Muscle of back (tissue), 13 donors: ENCODE results near the gene PCDHB10. TPM values are rescaled to one million over a fixed set of nuclear protein-coding genes. Genes with fewer than 3 reads are reported as not detected.
A peak's percentile ranks its signal among the peaks of the same experiment; 100 is the strongest.
"Not testable (repeated sequence)": the region's sequence is repeated elsewhere in the genome, so short reads cannot be mapped to it uniquely, and the experiment has no call there.

Source experiments
- DNase-seq, 3 donors: peaks; one replicate each; pipeline versions ENCODE4 v3.0.0 to v3.0.0-alpha.2; 2013
- long read RNA-seq, 9 donors: transcript quantifications; one replicate each; lab custom pipeline, GENCODE V29; 2026
- polyA plus RNA-seq, 10 donors: library from polyadenylated mRNA; unstranded; fragments of 120-200 nt; gene quantifications; one replicate each; pipeline ENCODE4 v1.2.1, GENCODE V29; 2013; ENCODE audit not compliant: insufficient read length in 10 of 10

Gene PCDHB10
- polyA plus RNA-seq: 1 to 10 TPM; 3.6 to 6.4 (median 4.9) TPM
- long read RNA-seq, donor 1, partial matches to known transcripts: 0 of 3 reads
- long read RNA-seq, donor 1, other reads (novel, unspliced or antisense): 0 of 3 reads
- long read RNA-seq, donor 2, partial matches to known transcripts: 0 of 4 reads
- long read RNA-seq, donor 2, other reads (novel, unspliced or antisense): 0 of 4 reads
- long read RNA-seq, donor 3: 0 reads
- long read RNA-seq, donor 4, transcript PCDHB10-201 (1 exons, 3,290 nt): major isoform, 5 of 5 reads
- long read RNA-seq, donor 4, partial matches to known transcripts: 0 of 5 reads
- long read RNA-seq, donor 4, other reads (novel, unspliced or antisense): 0 of 5 reads
- long read RNA-seq, donor 5, transcript PCDHB10-201 (1 exons, 3,290 nt): major isoform, 6 of 6 reads
- long read RNA-seq, donor 5, partial matches to known transcripts: 0 of 6 reads
- long read RNA-seq, donor 5, other reads (novel, unspliced or antisense): 0 of 6 reads
- long read RNA-seq, donor 6, partial matches to known transcripts: 0 of 2 reads
- long read RNA-seq, donor 6, other reads (novel, unspliced or antisense): 0 of 2 reads
- long read RNA-seq, donor 7, partial matches to known transcripts: 0 of 4 reads
- long read RNA-seq, donor 7, other reads (novel, unspliced or antisense): 0 of 4 reads
- long read RNA-seq, donor 8: 0 reads
- long read RNA-seq, donor 9, partial matches to known transcripts: 0 of 3 reads
- long read RNA-seq, donor 9, other reads (novel, unspliced or antisense): 0 of 3 reads

DNA sequence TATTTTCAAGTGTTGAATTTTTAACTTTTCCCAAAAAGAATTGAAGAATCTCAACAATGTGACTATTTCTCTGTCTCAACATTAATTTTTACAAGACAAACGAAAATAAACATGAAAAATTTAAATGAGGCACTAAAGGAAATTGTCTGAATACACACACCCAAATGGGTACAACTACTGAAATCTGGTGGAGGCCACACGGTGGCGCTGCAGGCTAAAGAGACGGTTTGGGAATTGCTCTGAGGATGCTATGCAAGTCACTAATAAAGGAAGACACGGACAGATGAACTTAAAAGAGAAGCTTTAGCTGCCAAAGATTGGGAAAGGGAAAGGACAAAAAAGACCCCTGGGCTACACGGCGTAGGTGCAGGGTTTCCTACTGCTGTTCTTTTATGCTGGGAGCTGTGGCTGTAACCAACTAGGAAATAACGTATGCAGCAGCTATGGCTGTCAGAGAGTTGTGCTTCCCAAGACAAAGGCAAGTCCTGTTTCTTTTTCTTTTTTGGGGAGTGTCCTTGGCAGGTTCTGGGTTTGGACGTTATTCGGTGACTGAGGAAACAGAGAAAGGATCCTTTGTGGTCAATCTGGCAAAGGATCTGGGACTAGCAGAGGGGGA lies at the start of gene PCDHB10:
TSS of gene PCDHB10 (plus strand) at position 244 of the 616 bp plus-strand sequence. CDS start at position 444, 200 bp downstream.
- peak in 1 of 3 donors; percentile 13 for DNase-seq

DNA sequence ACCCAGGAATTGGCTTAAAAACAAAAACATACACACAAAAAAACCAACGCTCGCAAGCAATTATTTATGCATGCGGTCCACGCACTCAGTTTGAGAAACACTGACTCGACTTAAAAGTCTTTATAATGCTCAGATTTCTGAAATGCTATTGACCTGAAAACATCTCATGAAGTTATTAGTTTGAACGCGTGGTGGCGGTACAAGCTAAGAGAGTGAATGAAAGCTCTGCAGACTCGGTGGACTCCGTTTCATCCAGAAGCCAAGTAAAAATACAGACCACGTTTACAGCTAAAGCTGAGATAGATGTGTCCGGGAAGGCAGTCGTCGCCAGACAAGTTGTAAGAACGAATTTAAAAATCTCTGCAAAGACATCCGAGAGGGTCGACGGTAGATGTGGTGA lies 42.3 kb upstream of the PCDHB10 start, which contains the start of gene PCDHB6:
TSS of gene PCDHB6 (plus strand) at position 246 of the 400 bp plus-strand sequence. CDS start 201 bp downstream, outside the sequence.
- DNase-seq: peak in 1 of 3 donors; percentile 5

DNA sequence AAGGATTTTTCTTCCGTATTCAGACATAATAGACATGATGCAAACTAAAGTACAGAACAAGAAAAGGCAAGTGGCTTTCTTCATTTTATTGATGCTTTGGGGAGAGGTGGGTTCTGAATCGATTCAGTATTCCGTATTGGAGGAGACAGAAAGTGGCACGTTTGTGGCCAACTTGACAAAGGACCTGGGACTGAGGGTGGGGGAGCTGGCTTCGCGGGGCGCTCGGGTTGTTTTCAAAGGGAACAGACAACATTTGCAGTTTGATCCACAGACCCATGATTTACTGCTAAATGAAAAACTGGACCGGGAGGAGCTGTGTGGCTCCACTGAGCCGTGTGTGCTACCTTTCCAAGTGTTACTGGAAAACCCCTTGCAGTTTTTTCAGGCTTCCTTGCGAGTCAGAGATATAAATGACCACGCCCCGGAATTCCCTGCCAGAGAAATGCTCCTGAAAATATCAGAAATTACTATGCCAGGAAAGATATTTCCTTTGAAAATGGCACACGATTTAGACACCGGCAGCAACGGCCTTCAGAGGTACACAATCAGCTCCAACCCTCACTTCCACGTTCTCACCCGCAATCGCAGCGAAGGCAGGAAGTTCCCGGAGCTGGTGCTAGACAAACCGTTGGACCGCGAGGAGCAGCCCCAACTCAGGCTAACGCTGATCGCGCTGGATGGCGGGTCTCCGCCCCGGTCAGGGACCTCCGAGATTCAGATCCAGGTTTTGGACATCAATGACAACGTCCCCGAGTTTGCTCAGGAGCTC lies 41.7 kb upstream of the PCDHB10 start:
- DNase-seq: no peak

DNA sequence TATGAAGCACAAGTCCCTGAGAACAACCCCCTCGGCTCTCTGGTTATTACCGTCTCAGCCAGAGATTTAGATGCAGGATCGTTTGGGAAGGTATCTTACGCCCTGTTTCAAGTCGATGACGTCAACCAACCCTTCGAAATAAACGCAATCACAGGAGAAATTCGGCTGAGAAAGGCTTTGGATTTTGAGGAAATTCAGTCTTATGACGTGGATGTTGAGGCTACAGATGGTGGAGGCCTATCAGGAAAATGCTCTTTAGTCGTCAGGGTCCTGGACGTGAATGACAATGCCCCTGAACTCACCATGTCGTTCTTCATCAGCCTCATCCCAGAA lies 41.2 kb upstream of the PCDHB10 start:
- no peak for DNase-seq

DNA sequence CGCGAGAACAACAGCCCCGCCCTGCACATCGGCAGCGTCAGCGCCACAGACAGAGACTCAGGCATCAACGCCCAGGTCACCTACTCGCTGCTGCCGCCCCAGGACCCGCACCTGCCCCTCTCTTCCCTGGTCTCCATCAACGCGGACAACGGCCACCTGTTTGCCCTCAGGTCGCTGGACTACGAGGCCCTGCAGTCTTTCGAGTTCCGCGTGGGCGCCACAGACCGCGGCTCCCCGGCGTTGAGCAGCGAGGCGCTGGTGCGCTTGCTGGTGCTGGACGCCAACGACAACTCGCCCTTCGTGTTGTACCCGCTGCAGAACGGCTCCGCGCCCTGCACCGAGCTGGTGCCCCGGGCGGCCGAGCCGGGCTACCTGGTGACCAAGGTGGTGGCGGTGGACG lies 40.5 kb upstream of the PCDHB10 start:
- DNase-seq: not testable (repeated sequence)

DNA sequence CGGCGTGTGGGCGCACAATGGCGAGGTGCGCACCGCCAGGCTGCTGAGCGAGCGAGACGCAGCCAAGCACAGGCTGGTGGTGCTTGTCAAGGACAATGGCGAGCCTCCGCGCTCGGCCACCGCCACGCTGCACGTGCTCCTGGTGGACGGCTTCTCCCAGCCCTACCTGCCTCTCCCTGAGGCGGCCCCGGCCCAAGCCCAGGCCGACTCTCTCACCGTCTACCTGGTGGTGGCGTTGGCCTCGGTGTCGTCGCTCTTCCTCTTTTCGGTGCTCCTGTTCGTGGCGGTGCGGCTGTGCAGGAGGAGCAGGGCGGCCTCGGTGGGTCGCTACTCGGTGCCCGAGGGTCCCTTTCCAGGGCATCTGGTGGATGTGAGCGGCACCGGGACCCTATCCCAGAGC lies 40.1 kb upstream of the PCDHB10 start:
- not testable (repeated sequence) for DNase-seq

DNA sequence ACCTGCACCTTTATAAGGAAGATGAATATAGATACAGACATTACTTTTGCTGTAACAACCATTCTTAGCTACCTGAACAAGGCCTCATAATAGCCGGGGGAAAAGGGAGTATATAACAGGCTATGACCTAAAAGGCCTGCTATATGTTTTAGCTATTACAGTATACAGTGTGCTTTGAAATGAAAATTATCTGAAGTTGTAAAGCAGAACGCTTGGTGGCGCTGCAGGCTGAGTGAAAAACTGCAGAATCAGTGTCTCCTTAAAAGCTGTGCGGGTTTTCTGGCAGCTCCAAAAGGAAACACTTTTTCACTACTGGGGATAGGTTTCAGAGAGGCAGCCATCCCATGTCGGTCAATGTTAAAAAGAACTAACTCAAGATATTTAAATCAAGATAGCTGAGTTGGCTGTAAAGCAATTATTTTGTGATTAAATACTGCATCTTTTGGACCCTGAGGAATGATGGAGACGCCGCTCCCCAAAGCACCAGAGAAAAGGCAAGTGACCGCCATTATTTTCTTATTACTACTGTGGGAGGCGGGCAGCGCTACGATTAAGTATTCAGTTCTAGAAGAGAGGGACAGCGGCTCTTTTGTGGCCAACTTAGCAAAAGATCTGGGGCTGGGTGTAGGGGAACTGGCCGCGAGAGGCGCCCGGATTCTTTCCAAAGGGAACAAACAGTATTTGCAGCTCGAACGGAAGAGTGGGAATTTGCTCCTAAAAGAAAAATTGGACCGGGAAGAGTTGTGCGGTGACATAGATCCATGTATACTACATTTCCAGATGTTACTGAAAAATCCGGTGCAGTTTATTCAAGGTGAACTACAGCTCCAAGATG lies 36.4 kb upstream of the PCDHB10 start:
- DNase-seq: no peak

DNA sequence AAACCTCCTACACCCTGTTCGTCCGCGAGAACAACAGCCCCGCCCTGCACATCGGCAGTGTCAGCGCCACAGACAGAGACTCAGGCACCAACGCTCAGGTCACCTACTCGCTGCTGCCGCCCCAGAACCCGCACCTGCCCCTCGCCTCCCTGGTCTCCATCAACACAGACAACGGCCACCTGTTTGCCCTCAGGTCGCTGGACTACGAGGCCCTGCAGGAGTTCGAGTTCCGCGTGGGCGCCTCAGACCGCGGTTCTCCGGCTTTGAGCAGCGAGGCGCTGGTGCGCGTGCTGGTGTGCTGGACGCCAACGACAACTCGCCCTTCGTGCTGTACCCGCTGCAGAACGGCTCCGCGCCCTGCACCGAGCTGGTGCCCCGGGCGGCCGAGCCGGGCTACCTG lies 34.8 kb upstream of the PCDHB10 start:
- DNase-seq: not testable (repeated sequence)

DNA sequence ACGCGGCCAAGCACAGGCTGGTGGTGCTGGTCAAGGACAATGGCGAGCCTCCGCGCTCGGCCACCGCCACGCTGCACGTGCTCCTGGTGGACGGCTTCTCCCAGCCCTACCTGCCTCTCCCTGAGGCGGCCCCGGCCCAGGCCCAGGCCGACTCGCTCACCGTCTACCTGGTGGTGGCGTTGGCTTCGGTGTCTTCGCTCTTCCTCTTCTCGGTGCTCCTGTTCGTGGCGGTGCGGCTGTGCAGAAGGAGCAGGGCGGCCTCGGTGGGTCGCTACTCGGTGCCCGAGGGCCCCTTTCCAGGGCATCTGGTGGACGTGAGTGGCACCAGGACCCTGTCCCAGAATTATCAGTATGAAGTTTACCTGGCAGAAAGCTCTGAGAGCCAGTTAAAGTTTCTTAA lies 34.3 kb upstream of the PCDHB10 start:
- not testable (repeated sequence) for DNase-seq

DNA sequence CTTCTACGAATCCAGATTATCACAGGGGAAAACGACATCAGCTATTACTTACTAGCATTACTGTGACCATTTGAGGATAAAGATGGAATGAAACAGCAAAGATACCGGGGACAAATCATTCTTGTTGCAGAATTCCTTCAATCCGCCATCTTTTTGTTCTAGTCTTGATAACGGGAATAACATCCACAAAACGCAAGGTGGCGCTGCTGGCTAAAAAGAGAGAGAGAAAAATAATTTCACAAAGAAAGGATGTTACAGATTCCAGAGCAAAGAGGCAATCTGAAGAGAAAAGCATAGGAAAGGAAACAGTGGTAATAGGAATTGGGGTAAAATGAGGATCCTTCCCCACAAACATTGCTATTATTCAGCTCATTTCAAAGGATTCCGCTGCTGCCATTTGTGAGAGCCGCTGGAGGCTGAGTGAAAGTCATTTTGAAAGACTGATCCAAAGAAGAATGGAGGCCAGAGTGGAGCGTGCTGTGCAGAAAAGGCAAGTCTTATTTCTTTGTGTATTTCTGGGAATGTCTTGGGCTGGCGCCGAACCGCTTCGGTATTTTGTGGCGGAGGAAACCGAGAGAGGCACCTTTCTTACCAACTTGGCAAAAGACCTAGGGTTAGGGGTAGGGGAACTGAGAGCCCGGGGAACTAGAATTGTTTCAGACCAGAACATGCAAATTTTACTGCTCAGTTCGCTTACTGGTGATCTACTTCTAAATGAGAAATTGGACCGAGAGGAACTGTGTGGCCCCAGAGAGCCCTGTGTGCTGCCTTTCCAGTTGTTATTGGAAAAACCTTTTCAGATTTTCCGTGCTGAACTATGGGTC lies 19.6 kb upstream of the PCDHB10 start, which contains the start of gene PCDHB7:
TSS of gene PCDHB7 (plus strand) at position 264 of the 824 bp plus-strand sequence. CDS start at position 456, 192 bp downstream.
- DNase-seq: peak; percentile 3 to 35 (median 28)

DNA sequence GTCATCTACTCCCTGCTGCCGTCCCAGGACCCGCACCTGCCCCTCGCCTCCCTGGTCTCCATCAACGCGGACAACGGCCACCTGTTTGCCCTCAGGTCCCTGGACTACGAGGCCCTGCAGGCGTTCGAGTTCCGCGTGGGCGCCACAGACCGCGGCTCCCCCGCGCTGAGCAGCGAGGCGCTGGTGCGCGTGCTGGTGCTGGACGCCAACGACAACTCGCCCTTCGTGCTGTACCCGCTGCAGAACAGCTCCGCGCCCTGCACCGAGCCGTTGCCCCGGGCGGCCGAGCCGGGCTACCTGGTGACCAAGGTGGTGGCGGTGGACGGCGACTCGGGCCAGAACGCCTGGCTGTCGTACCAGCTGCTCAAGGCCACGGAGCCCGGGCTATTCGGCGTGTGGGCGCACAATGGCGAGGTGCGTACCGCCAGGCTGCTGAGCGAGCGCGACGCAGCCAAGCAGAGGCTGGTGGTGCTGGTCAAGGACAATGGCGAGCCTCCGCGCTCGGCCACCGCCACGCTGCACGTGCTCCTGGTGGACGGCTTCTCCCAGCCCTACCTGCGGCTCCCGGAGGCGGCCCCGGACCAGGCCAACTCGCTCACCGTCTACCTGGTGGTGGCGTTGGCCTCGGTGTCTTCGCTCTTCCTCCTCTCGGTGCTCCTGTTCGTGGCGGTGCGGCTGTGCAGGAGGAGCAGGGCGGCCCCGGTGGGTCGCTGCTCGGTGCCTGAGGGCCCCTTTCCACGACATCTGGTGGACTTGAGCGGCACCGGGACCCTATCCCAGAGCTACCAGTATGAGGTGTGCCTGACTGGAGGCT lies 17.7 kb upstream of the PCDHB10 start:
- DNase-seq: not testable (repeated sequence)

DNA sequence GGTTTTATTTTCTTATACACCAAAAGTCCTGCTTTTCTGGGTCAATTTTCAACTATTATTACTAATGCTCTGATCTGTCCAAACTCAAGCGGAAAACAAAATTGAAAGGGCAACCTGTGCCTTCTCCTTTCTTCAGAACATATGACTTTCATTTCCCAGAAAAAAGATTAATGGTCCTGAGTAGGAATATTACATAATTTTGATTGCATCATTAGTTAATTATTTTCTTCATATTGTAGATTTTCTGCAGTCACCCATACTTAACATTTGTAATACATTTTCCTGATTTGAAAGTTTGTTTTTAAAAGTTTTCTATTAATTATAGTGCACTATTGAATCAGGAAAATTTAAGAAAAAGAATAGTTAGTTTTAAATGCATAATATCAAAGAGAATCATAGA lies 16.2 kb upstream of the PCDHB10 start:
- no peak for DNase-seq

DNA sequence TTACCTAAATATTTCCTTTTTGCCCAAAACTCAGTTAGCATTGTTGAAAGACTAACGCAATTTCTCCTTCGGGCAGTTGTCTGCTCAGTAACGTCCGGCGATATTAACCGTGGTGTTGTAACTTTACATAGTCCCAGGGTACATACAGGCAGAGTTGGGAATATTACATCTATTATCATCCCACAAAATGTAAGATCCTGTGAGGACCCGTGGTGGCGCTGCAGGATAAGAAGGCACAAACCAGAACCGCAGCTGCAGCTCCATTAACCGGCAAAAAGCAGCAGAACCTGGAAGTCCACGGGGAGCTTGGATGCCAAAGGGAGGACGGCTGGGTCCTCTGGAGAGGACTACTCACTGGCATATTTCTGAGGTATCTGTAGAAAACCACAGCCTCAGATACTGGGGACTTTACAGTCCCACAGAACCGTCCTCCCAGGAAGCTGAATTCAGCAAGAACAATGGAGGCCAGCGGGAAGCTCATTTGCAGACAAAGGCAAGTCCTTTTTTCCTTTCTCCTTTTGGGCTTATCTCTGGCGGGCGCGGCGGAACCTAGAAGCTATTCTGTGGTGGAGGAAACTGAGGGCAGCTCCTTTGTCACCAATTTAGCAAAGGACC lies 14.5 kb upstream of the PCDHB10 start, which contains the start of gene PCDHB8:
TSS of gene PCDHB8 (plus strand) at position 214 of the 615 bp plus-strand sequence. CDS start at position 459, 245 bp downstream.
- not testable (repeated sequence) for DNase-seq

DNA sequence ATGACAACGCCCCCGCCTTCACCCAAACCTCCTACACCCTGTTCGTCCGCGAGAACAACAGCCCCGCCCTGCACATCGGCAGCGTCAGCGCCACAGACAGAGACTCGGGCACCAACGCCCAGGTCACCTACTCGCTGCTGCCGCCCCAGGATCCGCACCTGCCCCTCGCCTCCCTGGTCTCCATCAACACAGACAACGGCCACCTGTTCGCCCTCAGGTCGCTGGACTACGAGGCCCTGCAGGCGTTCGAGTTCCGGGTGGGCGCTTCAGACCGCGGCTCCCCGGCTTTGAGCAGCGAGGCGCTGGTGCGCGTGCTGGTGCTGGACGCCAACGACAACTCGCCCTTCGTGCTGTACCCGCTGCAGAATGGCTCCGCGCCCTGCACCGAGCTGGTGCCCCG lies 12.8 kb upstream of the PCDHB10 start:
- not testable (repeated sequence) for DNase-seq

DNA sequence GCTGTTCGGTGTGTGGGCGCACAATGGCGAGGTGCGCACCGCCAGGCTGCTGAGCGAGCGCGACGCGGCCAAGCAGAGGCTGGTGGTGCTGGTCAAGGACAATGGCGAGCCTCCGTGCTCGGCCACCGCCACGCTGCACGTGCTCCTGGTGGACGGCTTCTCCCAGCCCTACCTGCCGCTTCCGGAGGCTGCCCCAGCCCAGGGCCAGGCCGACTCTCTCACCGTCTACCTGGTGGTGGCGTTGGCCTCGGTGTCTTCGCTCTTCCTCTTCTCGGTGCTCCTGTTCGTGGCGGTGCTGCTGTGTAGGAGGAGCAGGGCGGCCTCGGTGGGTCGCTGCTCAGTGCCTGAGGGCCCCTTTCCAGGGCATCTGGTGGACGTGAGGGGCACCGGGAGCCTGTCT lies 12.3 kb upstream of the PCDHB10 start:
- not testable (repeated sequence) for DNase-seq

DNA sequence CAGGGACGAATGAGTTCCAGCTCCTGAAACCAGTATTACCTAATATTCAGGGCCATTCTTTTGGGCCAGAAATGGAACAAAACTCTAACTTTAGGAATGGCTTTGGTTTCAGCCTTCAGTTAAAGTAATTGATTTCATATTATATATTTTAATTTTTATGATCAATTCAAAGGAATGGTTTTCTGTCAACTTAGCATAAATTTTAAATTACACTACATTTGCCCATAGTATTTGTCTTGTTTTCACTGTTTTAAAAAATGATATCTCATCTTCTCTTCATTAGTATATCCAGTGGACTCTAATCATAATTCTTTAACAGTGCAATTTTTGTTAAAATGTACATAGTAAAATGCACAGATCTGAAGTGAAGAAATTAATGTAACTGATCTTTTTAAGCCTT lies 11.8 kb upstream of the PCDHB10 start:
- no peak for DNase-seq

DNA sequence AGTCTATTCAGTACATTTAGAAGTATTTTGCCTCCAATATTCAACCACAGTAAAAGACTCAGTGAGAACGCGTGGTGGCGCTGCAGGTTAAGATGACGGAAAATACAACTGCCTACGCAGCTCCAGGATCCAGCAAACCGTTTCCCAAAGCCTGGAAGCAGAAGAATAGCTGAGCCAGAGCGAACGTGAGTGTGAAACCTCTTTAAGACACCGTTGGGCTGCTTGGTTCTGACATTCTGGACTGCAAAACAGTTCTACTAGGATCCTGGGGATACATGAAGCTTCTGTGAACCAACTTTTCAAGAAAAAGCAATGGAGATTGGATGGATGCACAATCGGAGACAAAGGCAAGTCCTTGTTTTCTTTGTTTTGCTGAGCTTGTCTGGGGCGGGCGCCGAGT lies 9.9 kb upstream of the PCDHB10 start, which contains the start of gene PCDHB16:
TSS of gene PCDHB16 (plus strand) at position 140 of the 400 bp plus-strand sequence. CDS start at position 313, 173 bp downstream.
- peak; percentile 9 to 40 (median 27) for DNase-seq
